Measurements from ENCODE around the gene NAIF1. TPM values are rescaled to one million over a fixed set of nuclear protein-coding genes. Genes with fewer than 3 reads are reported as not detected.
A peak's percentile ranks its signal among the peaks of the same experiment; 100 is the strongest.
"Not testable (repeated sequence)": the region's sequence is repeated elsewhere in the genome, so short reads cannot be mapped to it uniquely, and the experiment has no call there.

Gene NAIF1
- total RNA-seq, 4 donors from 2014 or later, result 6.3 to 8.8 (median 7.8) TPM

- intact Hi-C loops (cut with DNase I), result loop anchor here (10.0 kb wide), 1 partner anchor 79 kb away; no protein-coding TSS in a partner anchor
These were observed 46.6 kb upstream of the NAIF1 start for GRCh38 chr9:128113526-128114325.

GRCh38 chr9:128111726-128112125 is 44.6 kb upstream of the NAIF1 start:
- not testable (repeated sequence) for H3K4me3 ChIP-seq, H3K4me1 ChIP-seq, H3K27me3 ChIP-seq, DNase-seq, H3K27ac ChIP-seq, H3K9me3 ChIP-seq
- WGBS, 2 donors, result 75 to 84% methylated on average over 5 to 11 of the region's 12 CpGs
- H3K36me3 ChIP-seq, result peaks cover 16 to 69% (median 24%) of the 10 kb centered on the region in 3 donors
- intact Hi-C loops (cut with DNase I), result loop anchor here (10.0 kb wide), 1 partner anchor 77 kb away; no protein-coding TSS in a partner anchor

More at GRCh38 chr9:128113526-128114325, 46.6 kb upstream of the NAIF1 start:
- H3K4me1 ChIP-seq, result peaks cover 0 to 19% (median 5%) of the 10 kb centered on the region in 3 donors
- no peaks in the 10 kb centered on the region for H3K9me3 ChIP-seq
- no peak overlapping the region for H3K27ac ChIP-seq
- peaks cover 4 to 49% (median 5%) of the 10 kb centered on the region in 3 donors for H3K36me3 ChIP-seq
- DNase-seq, result no peak
- H3K27me3 ChIP-seq, result no peaks in the 10 kb centered on the region
- TF ChIP-seq POLR2A (IDR thresholded peaks at IDR 0.05), result no peak
- TF ChIP-seq, protein P1, sequence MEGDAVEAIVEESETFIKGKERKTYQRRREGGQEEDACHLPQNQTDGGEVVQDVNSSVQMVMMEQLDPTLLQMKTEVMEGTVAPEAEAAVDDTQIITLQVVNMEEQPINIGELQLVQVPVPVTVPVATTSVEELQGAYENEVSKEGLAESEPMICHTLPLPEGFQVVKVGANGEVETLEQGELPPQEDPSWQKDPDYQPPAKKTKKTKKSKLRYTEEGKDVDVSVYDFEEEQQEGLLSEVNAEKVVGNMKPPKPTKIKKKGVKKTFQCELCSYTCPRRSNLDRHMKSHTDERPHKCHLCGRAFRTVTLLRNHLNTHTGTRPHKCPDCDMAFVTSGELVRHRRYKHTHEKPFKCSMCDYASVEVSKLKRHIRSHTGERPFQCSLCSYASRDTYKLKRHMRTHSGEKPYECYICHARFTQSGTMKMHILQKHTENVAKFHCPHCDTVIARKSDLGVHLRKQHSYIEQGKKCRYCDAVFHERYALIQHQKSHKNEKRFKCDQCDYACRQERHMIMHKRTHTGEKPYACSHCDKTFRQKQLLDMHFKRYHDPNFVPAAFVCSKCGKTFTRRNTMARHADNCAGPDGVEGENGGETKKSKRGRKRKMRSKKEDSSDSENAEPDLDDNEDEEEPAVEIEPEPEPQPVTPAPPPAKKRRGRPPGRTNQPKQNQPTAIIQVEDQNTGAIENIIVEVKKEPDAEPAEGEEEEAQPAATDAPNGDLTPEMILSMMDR (IDR thresholded peaks at IDR 0.05), result no peak
- WGBS, 2 donors, result 90 to 93% methylated on average over 6 to 7 of the region's 12 CpGs
- no peak overlapping the region for H3K4me3 ChIP-seq

DNA sequence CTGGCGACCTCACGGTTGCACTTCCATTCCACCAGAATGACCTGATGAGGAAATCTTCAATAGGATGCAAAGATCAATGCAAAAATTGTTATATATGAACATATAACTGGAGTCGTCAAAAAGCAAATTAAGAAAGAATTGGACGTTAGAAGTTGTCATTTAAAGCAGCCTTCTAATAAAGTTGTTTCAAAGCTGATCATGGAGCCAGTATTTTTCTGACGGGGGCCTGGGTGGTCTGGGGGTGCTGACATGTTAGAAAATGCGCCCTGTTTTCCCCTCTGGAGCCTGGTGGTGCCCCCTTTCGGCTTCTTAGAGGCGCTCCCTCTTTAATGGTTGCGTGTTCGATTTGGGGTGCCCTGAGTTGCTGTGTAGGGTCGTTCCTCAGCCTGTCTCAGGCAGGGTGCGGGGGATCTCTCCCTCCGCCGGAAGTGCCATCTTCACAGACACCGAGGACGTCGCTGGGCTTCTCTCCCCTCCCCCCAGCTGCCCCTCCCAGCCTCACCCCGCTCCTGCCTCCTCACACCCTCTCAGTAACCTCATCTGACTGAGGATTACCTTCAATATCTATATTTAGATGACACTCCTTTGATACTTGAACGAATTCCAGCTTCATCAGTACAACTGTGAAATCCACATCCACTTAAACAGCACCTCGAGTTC is 42.1 kb upstream of the NAIF1 start:
- 69 to 71% methylated on average over 18 to 20 of the region's 20 CpGs for WGBS, 2 donors
- Histone ChIP-seq H3K27ac (peak overlapping the region in 2 of 4 donors; percentile 2 to 5), H3K36me3 (peaks cover 28 to 76% (median 40%) of the 10 kb centered on the region in 3 donors), H3K27me3 (no peaks in the 10 kb centered on the region), H3K9me3 (no peaks in the 10 kb centered on the region), H3K4me1 (peaks cover 0 to 11% (median 0%) of the 10 kb centered on the region in 3 donors), H3K4me3 (no peak overlapping the region)
- intact Hi-C loops (cut with DNase I), result loop anchor here (10.0 kb wide), 1 partner anchor 164 kb away; no protein-coding TSS in a partner anchor
- TF ChIP-seq, protein P1 (IDR thresholded peaks at IDR 0.05), result no peak
- no peak for TF ChIP-seq POLR2A (IDR thresholded peaks at IDR 0.05)
- no peak for DNase-seq

GRCh38 chr9:128108269-128109049 is 41.3 kb upstream of the NAIF1 start:
- Histone ChIP-seq H3K4me1 (peaks cover 0 to 18% (median 0%) of the 10 kb centered on the region in 3 donors), H3K36me3 (peaks cover 23 to 76% (median 46%) of the 10 kb centered on the region in 3 donors), H3K27me3 (no peaks in the 10 kb centered on the region), H3K27ac (peak overlapping the region in 1 of 4 donors; percentile 38), H3K9me3 (no peaks in the 10 kb centered on the region), H3K4me3 (no peak overlapping the region)
- DNase-seq, result no peak
- TF ChIP-seq, protein P1 (IDR thresholded peaks at IDR 0.05), result no peak
- WGBS, 2 donors, result 79 to 89% methylated on average over 12 to 14 of the region's 15 CpGs
- intact Hi-C loops (cut with DNase I), result loop anchor here (10.0 kb wide), 1 partner anchor 164 kb away; no protein-coding TSS in a partner anchor
